Sigmoid colon (tissue), 7 donors: ENCODE results near the gene CEACAM8. TPM values are rescaled to one million over a fixed set of nuclear protein-coding genes. Genes with fewer than 3 reads are reported as not detected.
"Not testable (repeated sequence)": the region's sequence is repeated elsewhere in the genome, so short reads cannot be mapped to it uniquely, and the experiment has no call there.

Experiments used
- DNase-seq: peaks from one replicate; pipeline ENCODE4 v3.0.0-alpha.2; 2019
- H3K27ac ChIP-seq, 4 donors: fragments of 200-600 bp; sonication (generic); one replicate each; pipeline ENCODE4 v1.5.1; 2016 to 2019; ENCODE audit warnings: mild to moderate bottlenecking in 1 of 4
- H3K27me3 ChIP-seq, 3 donors: fragments of 200-600 bp; sonication (generic); one replicate each; pipeline ENCODE4 v1.5.1; 2019; ENCODE audit warnings: mild to moderate bottlenecking in 1 of 3
- H3K36me3 ChIP-seq, 4 donors: fragments of 200-600 bp; sonication (generic); one replicate each; pipeline ENCODE4 v1.5.1; 2016 to 2019
- H3K4me1 ChIP-seq, 4 donors: fragments of 200-600 bp; sonication (generic); one replicate each; pipeline ENCODE4 v1.5.1; 2017 to 2019
- H3K4me3 ChIP-seq, 4 donors: fragments of 200-600 bp; sonication (generic); one replicate each; pipeline ENCODE4 v1.5.1; 2017 to 2019; ENCODE audit warnings: mild to moderate bottlenecking in 2 of 4, moderate library complexity in 1 of 4
- H3K9me3 ChIP-seq, 4 donors: fragments of 200-600 bp in 3 of 4; sonication (generic) in 3 of 4; one replicate each; pipeline versions ENCODE4 v1.5.1 to v1.6.1; 2013 to 2019
- CTCF ChIP-seq, 4 experiments: fragments of 450-650 bp in 3 of 4; fragments of 200-600 bp in 1 of 4; IDR thresholded peaks; one replicate each; pipeline ENCODE4 v1.5.1; 2016 to 2019; ENCODE audit warnings: antibody characterized with exemption in 4 of 4, mild to moderate bottlenecking in 3 of 4, moderate library complexity in 2 of 4
- EP300 ChIP-seq, 4 donors: sonication (generic); formaldehyde crosslinking; IDR thresholded peaks; one replicate each; pipeline ENCODE4 v1.6.1; 2017; ENCODE audit warnings: antibody characterized with exemption in 4 of 4
- POLR2A ChIP-seq, 2 donors: fragments of 450-650 bp; IDR thresholded peaks; one replicate each; pipeline ENCODE4 v1.6.1; 2016; ENCODE audit warnings: antibody characterized with exemption in 2 of 2, mild to moderate bottlenecking in 2 of 2, moderate library complexity in 2 of 2
- POLR2AphosphoS5 ChIP-seq, 4 donors: sonication (generic); formaldehyde crosslinking; IDR thresholded peaks; one replicate each; pipeline ENCODE4 v1.6.1; 2017; ENCODE audit warnings: antibody characterized with exemption in 4 of 4
- WGBS, 2 donors: extraction: QIAGEN DNeasy Blood & Tissue Kit; methylation state at CpG; one replicate each; pipeline ENCODE4 v1.1.7; 2013; 5-methylcytosine and 5-hydroxymethylcytosine counted together
- intact Hi-C: fragments of 100-400 bp; cut with DNase I; formaldehyde crosslinking; loops from one replicate; pipeline ENCODE4 v1.15.1; 2023
- polyA plus RNA-seq, 3 donors: library from polyadenylated mRNA; stranded (reverse); fragments of 200-250 nt; gene quantifications; one replicate each; pipeline ENCODE4 v1.2.3, GENCODE V29; 2013
- total RNA-seq, 4 donors: library from RNA; depleted of rRNA; stranded (reverse); fragments of >200 nt; gene quantifications; one replicate each; pipeline ENCODE4 v1.1.0, GENCODE V29; 2016
- donor health status: healthy with polysubstance abuse.
- donor health status: Bipolar disorder and iron deficiency.
- donor health status: healthy.

The CEACAM8 gene
- not detected for total RNA-seq
- polyA plus RNA-seq: under 1 TPM in 2 of 3 donors, not detected in 1; 0.69 to 0.76 TPM

GRCh38 chr19:42594617-42595489 lies at the start of gene CEACAM8:
Gene CEACAM8 (minus strand): TSS chr19:42594924. CDS start chr19:42594828, 96 bp downstream.
- H3K27ac ChIP-seq: no peak within 1 kb of the TSS
- no peaks in the 10 kb centered on the region for H3K9me3 ChIP-seq
- H3K36me3 ChIP-seq: no peaks in the 10 kb centered on the region
- no peak within 1 kb of the TSS for H3K4me3 ChIP-seq
- no peak for DNase-seq
- intact Hi-C loops: no loop called here
- WGBS, 2 donors: 81 to 83% methylated on average over 10 of the region's 10 CpGs
- peaks cover 0 to 7% (median 5%) of the 10 kb centered on the region in 3 donors for H3K27me3 ChIP-seq
- H3K4me1 ChIP-seq: no peaks in the 10 kb centered on the region
- no peak for TF ChIP-seq EP300 (IDR thresholded peaks at IDR 0.05)
- TF ChIP-seq POLR2AphosphoS5 (IDR thresholded peaks at IDR 0.05): no peak
- no peak for TF ChIP-seq CTCF (IDR thresholded peaks at IDR 0.05)
- no peak for TF ChIP-seq POLR2A (IDR thresholded peaks at IDR 0.05)

- WGBS, 2 donors: 95 to 96% methylated on average over 55 to 57 of the region's 58 CpGs
- intact Hi-C loops: not testable (repeated sequence)
These were observed 44.8 kb upstream of the CEACAM8 start for GRCh38 chr19:42639324-42640092.

GRCh38 chr19:42635233-42635539 lies 40.5 kb upstream of the CEACAM8 start:
- Histone ChIP-seq H3K27ac (no peak overlapping the region), H3K27me3 (no peaks in the 10 kb centered on the region), H3K36me3 (no peaks in the 10 kb centered on the region), H3K9me3 (no peaks in the 10 kb centered on the region), H3K4me3 (no peak overlapping the region), H3K4me1 (no peaks in the 10 kb centered on the region)
- 94 to 95% methylated on average over 1 of the region's 1 CpG for WGBS, 2 donors
- no peak for DNase-seq
- intact Hi-C loops: no loop called here
- TF ChIP-seq POLR2A (IDR thresholded peaks at IDR 0.05) (no peak), CTCF (IDR thresholded peaks at IDR 0.05) (no peak), EP300 (IDR thresholded peaks at IDR 0.05) (no peak), POLR2AphosphoS5 (IDR thresholded peaks at IDR 0.05) (no peak)

More at GRCh38 chr19:42639324-42640092, 44.8 kb upstream of the CEACAM8 start:
- H3K4me3 ChIP-seq, H3K4me1 ChIP-seq, DNase-seq, H3K9me3 ChIP-seq, H3K27me3 ChIP-seq, H3K36me3 ChIP-seq, H3K27ac ChIP-seq: not testable (repeated sequence)

- no peaks in the 10 kb centered on the region for H3K4me1 ChIP-seq
- WGBS, 2 donors: 68 to 73% methylated on average over 5 of the region's 5 CpGs
- H3K4me3 ChIP-seq: no peak overlapping the region
- no peaks in the 10 kb centered on the region for H3K36me3 ChIP-seq
- no peak for TF ChIP-seq POLR2AphosphoS5 (IDR thresholded peaks at IDR 0.05)
- TF ChIP-seq EP300 (IDR thresholded peaks at IDR 0.05): no peak
- peak in 1 of 4 experiments; percentile 32 for TF ChIP-seq CTCF (IDR thresholded peaks at IDR 0.05)
- TF ChIP-seq POLR2A (IDR thresholded peaks at IDR 0.05): no peak
- no peak for DNase-seq
- intact Hi-C loops: no loop called here
- H3K27ac ChIP-seq: no peak overlapping the region
- no peaks in the 10 kb centered on the region for H3K27me3 ChIP-seq
- H3K9me3 ChIP-seq: no peaks in the 10 kb centered on the region
These were observed 39.9 kb upstream of the CEACAM8 start for GRCh38 chr19:42634409-42635232.

- TF ChIP-seq EP300 (IDR thresholded peaks at IDR 0.05): no peak
- H3K27me3 ChIP-seq: no peaks in the 10 kb centered on the region
- H3K4me3 ChIP-seq: no peak overlapping the region
- no peaks in the 10 kb centered on the region for H3K36me3 ChIP-seq
- no peak for DNase-seq
- H3K27ac ChIP-seq: no peak overlapping the region
- intact Hi-C loops: no loop called here
- no peaks in the 10 kb centered on the region for H3K9me3 ChIP-seq
- H3K4me1 ChIP-seq: no peaks in the 10 kb centered on the region
These were observed 34.5 kb upstream of the CEACAM8 start for GRCh38 chr19:42629191-42629590.
